ENCODE measurements around the gene HNRNPC.

HNRNPC gene

GRCh38 chr14:21208554-21208953 lies 60.7 kb downstream of the HNRNPC start:
- DNase-seq, result no peak

- DNase-seq, result no peak
Observed at GRCh38 chr14:21206753-21207684, 62.2 kb downstream of the HNRNPC start.

GRCh38 chr14:21205678-21206581 lies 63.3 kb downstream of the HNRNPC start:
- no peak for DNase-seq

- no peak for DNase-seq
Observed at GRCh38 chr14:21205026-21205677, 64.1 kb downstream of the HNRNPC start.

GRCh38 chr14:21204167-21205025 lies 64.8 kb downstream of the HNRNPC start:
- DNase-seq, result no peak

- DNase-seq, result no peak
Observed at GRCh38 chr14:21203470-21204166, 65.6 kb downstream of the HNRNPC start.

GRCh38 chr14:21202463-21203358 lies 66.5 kb downstream of the HNRNPC start:
- no peak for DNase-seq

- DNase-seq, result no peak
Observed at GRCh38 chr14:21201732-21202462, 67.3 kb downstream of the HNRNPC start.

GRCh38 chr14:21200752-21201461 lies 68.3 kb downstream of the HNRNPC start:
- no peak for DNase-seq

GRCh38 chr14:21199611-21200560 lies 69.4 kb downstream of the HNRNPC start:
- no peak for DNase-seq

GRCh38 chr14:21197418-21198205 lies 71.6 kb downstream of the HNRNPC start:
- no peak for DNase-seq

GRCh38 chr14:21194597-21194996 lies 74.6 kb downstream of the HNRNPC start:
- DNase-seq, result no peak

GRCh38 chr14:21192875-21193535 lies 76.2 kb downstream of the HNRNPC start:
- DNase-seq, result no peak

- no peak for DNase-seq
Observed at GRCh38 chr14:21192447-21192822, 76.8 kb downstream of the HNRNPC start.

GRCh38 chr14:21191809-21192446 lies 77.3 kb downstream of the HNRNPC start:
- DNase-seq, result peak; percentile 94

GRCh38 chr14:21191261-21191808 lies 77.9 kb downstream of the HNRNPC start:
- DNase-seq, result no peak
